Cerebellar nuclear complex (tissue), 1 donor: ENCODE measurements around the gene VANGL1.

Experiments used
- DNase-seq, 2 experiments: peaks; one replicate each; lab custom pipeline; 2025; lab: John Stamatoyannopoulos, UW

VANGL1 gene

DNA sequence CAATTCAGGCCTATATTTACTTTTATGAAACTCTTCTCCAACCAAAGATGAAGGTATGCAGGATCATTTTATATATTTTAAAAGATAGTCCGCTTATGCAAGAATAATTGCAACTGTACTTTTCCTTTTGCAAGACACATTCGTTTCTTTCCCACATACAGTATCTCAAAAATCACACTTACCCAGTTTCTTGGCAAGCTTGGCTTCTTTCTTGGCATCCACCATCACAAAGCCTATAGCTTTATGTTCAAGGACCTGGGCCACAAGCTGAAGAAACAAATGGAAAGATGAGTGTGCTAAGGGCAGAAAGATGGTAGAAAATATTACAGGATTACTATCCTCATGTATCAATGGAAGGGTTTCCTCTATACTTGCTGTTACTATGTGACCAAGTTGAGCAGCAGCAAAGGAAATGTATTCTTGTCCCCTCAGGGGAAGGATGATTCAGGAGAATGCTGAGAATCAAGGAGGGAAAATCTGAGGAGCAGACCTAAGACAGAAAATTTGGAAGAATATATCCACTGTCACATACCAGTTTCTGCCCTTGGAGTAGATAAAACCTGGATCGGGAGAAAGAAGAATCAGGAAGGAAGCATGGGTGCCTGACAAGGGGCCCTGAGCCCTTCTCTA, 103.0 kb downstream of the VANGL1 start:
- no peak for DNase-seq

DNA sequence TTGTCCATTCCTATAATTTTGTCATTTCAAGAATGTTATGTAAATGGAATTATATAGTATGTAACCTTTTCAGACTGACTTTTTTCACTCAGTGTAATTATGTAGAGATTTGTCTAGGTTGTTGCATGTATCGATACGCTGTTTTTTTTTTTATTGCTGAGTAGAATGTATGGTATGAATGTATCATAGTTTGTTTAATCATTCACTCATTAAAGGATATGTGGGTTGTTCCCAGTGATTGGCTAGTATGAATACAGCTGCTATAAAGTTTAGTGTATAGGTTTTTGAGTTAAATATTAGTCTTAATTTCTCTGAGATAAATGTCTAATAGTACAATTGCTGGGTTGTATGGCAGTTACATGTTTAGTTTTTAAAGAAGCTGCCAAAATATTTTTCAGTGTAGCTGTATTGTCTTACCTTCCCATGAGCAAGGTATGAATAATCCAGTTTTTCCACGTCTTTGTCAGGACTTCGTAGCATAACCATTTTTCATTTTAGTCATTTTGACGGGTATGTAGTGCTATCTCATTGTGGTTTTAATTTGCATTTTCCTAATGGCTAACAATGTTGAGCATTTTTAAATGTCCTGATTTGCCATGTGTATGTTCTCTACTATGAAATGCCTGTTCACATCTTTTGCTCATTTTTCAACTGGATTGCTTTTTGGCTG, 104.4 kb downstream of the VANGL1 start:
- DNase-seq: no peak
